ENCODE results near the gene ITGB3.

DNA sequence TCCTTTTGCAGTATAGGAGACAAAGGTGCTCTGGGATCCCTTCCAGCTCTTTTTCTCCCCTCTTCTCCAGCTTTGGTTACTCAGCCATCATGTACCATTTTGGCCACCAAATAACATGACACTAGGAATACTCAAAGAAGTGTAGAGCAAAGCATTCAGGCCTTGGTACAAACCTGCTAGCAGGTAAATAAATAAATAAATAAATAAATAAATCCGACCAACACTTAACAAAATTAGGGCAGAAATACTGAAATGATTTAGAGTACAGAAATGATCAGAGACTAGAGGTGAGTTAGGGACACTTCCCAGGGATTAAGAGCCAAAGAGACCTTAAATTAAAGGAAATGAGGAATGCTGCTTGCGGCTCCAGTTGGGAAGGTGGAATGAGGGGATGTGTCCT lies 17.7 kb upstream of the ITGB3 start:
- TF ChIP-seq, protein P1, sequence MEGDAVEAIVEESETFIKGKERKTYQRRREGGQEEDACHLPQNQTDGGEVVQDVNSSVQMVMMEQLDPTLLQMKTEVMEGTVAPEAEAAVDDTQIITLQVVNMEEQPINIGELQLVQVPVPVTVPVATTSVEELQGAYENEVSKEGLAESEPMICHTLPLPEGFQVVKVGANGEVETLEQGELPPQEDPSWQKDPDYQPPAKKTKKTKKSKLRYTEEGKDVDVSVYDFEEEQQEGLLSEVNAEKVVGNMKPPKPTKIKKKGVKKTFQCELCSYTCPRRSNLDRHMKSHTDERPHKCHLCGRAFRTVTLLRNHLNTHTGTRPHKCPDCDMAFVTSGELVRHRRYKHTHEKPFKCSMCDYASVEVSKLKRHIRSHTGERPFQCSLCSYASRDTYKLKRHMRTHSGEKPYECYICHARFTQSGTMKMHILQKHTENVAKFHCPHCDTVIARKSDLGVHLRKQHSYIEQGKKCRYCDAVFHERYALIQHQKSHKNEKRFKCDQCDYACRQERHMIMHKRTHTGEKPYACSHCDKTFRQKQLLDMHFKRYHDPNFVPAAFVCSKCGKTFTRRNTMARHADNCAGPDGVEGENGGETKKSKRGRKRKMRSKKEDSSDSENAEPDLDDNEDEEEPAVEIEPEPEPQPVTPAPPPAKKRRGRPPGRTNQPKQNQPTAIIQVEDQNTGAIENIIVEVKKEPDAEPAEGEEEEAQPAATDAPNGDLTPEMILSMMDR (IDR thresholded peaks at IDR 0.05): no peak
- TF ChIP-seq POLR2AphosphoS5 (IDR thresholded peaks at IDR 0.05): no peak
